GM18909 (cell line): Measurements from ENCODE around the gene PLAC8.
"Not testable (repeated sequence)": the region's sequence is repeated elsewhere in the genome, so short reads cannot be mapped to it uniquely, and the experiment has no call there.

ENCODE experiments used
- ATAC-seq: cut with Tn5 transposase; IDR thresholded peaks from one replicate; pipeline ENCODE4 v1.9.1; 2021; ENCODE audit warnings: mild to moderate bottlenecking; ENCODE audit not compliant: unreplicated experiment, poor library complexity

PLAC8 gene

GRCh38 chr4:83074086-83074704, 40.3 kb downstream of the PLAC8 start:
- peak; percentile 83 for ATAC-seq

GRCh38 chr4:83071116-83071515, 43.4 kb downstream of the PLAC8 start:
- ATAC-seq, result no peak

- ATAC-seq, result no peak
These were observed 47.4 kb downstream of the PLAC8 start for GRCh38 chr4:83067058-83067639.

- no peak for ATAC-seq
These were observed 49.3 kb downstream of the PLAC8 start for GRCh38 chr4:83065266-83065665.

GRCh38 chr4:83062739-83063138, 51.8 kb downstream of the PLAC8 start:
- ATAC-seq, result no peak

- no peak for ATAC-seq
These were observed 59.6 kb downstream of the PLAC8 start for GRCh38 chr4:83054928-83055327.

- ATAC-seq, result not testable (repeated sequence)
These were observed 65.7 kb downstream of the PLAC8 start for GRCh38 chr4:83048781-83049180.

GRCh38 chr4:83046693-83047473, 67.6 kb downstream of the PLAC8 start:
- no peak for ATAC-seq

GRCh38 chr4:83043801-83044407, 70.6 kb downstream of the PLAC8 start:
- no peak for ATAC-seq

GRCh38 chr4:83043157-83043556, 71.4 kb downstream of the PLAC8 start:
- not testable (repeated sequence) for ATAC-seq

GRCh38 chr4:83040269-83040668, 74.3 kb downstream of the PLAC8 start:
- ATAC-seq, result no peak
